Measurements from ENCODE around the gene ABCC5.
"Not testable (repeated sequence)": the region's sequence is repeated elsewhere in the genome, so short reads cannot be mapped to it uniquely, and the experiment has no call there.

Gene ABCC5

GRCh38 chr3:184015381-184016019, 2.2 kb downstream of the ABCC5 start:
- DNase-seq, result peak; percentile 40

GRCh38 chr3:184011937-184012889, 5.5 kb downstream of the ABCC5 start:
- DNase-seq, result no peak

GRCh38 chr3:184011230-184011876, 6.3 kb downstream of the ABCC5 start:
- no peak for DNase-seq

GRCh38 chr3:184008161-184008560, 9.5 kb downstream of the ABCC5 start:
- DNase-seq, result no peak

GRCh38 chr3:184007143-184007813, 10.4 kb downstream of the ABCC5 start:
- not testable (repeated sequence) for DNase-seq

GRCh38 chr3:184005941-184006507, 11.7 kb downstream of the ABCC5 start:
- DNase-seq, result peak; percentile 84

- no peak for DNase-seq
Observed at GRCh38 chr3:184004476-184004875, 13.2 kb downstream of the ABCC5 start.

- DNase-seq, result no peak
Observed at GRCh38 chr3:184003187-184003967, 14.3 kb downstream of the ABCC5 start.

GRCh38 chr3:184002469-184002868, 15.2 kb downstream of the ABCC5 start:
- DNase-seq, result no peak

GRCh38 chr3:184001761-184002160, 15.9 kb downstream of the ABCC5 start:
- no peak for DNase-seq

- no peak for DNase-seq
Observed at GRCh38 chr3:183991403-183991802, 26.3 kb downstream of the ABCC5 start.

- peak; percentile 49 for DNase-seq
Observed at GRCh38 chr3:183988216-183988790, 29.4 kb downstream of the ABCC5 start.

- DNase-seq, result no peak
Observed at GRCh38 chr3:183987000-183987600, 30.6 kb downstream of the ABCC5 start.

GRCh38 chr3:183984749-183985729, 32.6 kb downstream of the ABCC5 start:
- DNase-seq, result no peak

GRCh38 chr3:183984127-183984740, 33.5 kb downstream of the ABCC5 start:
- no peak for DNase-seq

GRCh38 chr3:183981990-183982644, 35.6 kb downstream of the ABCC5 start:
- no peak for DNase-seq

GRCh38 chr3:183980403-183980802, 37.3 kb downstream of the ABCC5 start:
- no peak for DNase-seq

GRCh38 chr3:183975981-183976662, 41.6 kb downstream of the ABCC5 start:
- peak; percentile 32 for DNase-seq
